ENCODE measurements around the gene FREY1.

GRCh38 chr11:45928535-45929215 lies 21.6 kb upstream of the FREY1 start:
- TF ChIP-seq, protein P1, sequence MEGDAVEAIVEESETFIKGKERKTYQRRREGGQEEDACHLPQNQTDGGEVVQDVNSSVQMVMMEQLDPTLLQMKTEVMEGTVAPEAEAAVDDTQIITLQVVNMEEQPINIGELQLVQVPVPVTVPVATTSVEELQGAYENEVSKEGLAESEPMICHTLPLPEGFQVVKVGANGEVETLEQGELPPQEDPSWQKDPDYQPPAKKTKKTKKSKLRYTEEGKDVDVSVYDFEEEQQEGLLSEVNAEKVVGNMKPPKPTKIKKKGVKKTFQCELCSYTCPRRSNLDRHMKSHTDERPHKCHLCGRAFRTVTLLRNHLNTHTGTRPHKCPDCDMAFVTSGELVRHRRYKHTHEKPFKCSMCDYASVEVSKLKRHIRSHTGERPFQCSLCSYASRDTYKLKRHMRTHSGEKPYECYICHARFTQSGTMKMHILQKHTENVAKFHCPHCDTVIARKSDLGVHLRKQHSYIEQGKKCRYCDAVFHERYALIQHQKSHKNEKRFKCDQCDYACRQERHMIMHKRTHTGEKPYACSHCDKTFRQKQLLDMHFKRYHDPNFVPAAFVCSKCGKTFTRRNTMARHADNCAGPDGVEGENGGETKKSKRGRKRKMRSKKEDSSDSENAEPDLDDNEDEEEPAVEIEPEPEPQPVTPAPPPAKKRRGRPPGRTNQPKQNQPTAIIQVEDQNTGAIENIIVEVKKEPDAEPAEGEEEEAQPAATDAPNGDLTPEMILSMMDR (conservative IDR thresholded peaks at IDR 0.05; ENCODE audit: low read length): no peak
- TF ChIP-seq EZH2phosphoT487 (IDR thresholded peaks at IDR 0.05; ENCODE audit: borderline replicate concordance): no peak

Measured in Loucy (cell line).